ENCODE measurements around the gene LTF. TPM values are rescaled to one million over a fixed set of nuclear protein-coding genes. Genes with fewer than 3 reads are reported as not detected.

The LTF gene
- total RNA-seq = 0.22 TPM in 1 of 2 replicates, not detected in the other
- 0.12 TPM for total RNA-seq (2013)
- polyA plus RNA-seq = not detected in 2 replicates
- polyA minus RNA-seq = not detected in 2 replicates

- WGBS (ENCODE audit: insufficient coverage) = 21% methylated on average over 44 of the region's 44 CpGs
- POLR2A ChIA-PET = interaction anchor here (0.7 kb wide), 1 partner anchor 166 kb away, joined by 4 read pairs; no protein-coding TSS in a partner anchor
- H3K9me3 Mint-ChIP-seq (ENCODE audit: insufficient read depth) = no peaks in the 10 kb centered on the region
- H3K9ac ChIP-seq (ENCODE audit: low read length) = no peak within 1 kb of the TSS
- CTCF ChIA-PET = interaction anchor here (1.7 kb wide), 1 partner anchor 22 kb away, joined by 5 read pairs; no protein-coding TSS in a partner anchor
- H3K4me3 Mint-ChIP-seq = no peak within 1 kb of the TSS
- TF ChIP-seq CTCF (IDR thresholded peaks at IDR 0.05) (no peak), EZH2 (IDR thresholded peaks at IDR 0.05; ENCODE audit: borderline replicate concordance, insufficient read depth, low read depth, low read length, poor library complexity, severe bottlenecking) (no peak)
- H3K4me2 ChIP-seq (replicated peaks; ENCODE audit: low read depth, low read length, poor library complexity, severe bottlenecking) = no peak within 1 kb of the TSS
- intact Hi-C loops (cut with micrococcal nuclease) = no loop called here
- no peaks in the 10 kb centered on the region for H3K4me1 Mint-ChIP-seq
- DNase-seq (no peak), ATAC-seq (ENCODE audit: low read depth) (no peak)
- no peak within 1 kb of the TSS for H3K27ac ChIP-seq (ENCODE audit: low read length in 2 of 2)
- no peak within 1 kb of the TSS for H3K4me3 ChIP-seq (ENCODE audit: control extremely low read depth in 1 of 5, extremely low read depth in 1 of 5, insufficient read depth in 1 of 5, low read depth in 2 of 5, low read length in 4 of 5)
- no peak within 1 kb of the TSS for H2AFZ ChIP-seq (ENCODE audit: insufficient read depth, low read depth, low read length, poor library complexity, severe bottlenecking)
- no peaks in the 10 kb centered on the region for H4K20me1 ChIP-seq (ENCODE audit: control insufficient read depth, insufficient read depth, low read length, poor library complexity, severe bottlenecking)
- H3K27me3 ChIP-seq (replicated peaks in 1 of 4; ENCODE audit: control extremely low read depth in 1 of 4, control insufficient read depth in 3 of 4, insufficient read depth in 4 of 4, low read length in 3 of 4) = peaks cover 0 to 37% (median 7%) of the 10 kb centered on the region in 4 experiments
- no peaks in the 10 kb centered on the region for H3K36me3 ChIP-seq (replicated peaks in 1 of 2; ENCODE audit: control extremely low read depth in 1 of 2, control insufficient read depth in 1 of 2, extremely low read depth in 1 of 2, insufficient read depth in 2 of 2, low read length in 1 of 2)
- no peaks in the 10 kb centered on the region for H3K79me2 ChIP-seq (ENCODE audit: control insufficient read depth, insufficient read depth, low read length)
- no peak within 1 kb of the TSS for H3K27ac Mint-ChIP-seq
- peaks cover 52% of the 10 kb centered on the region for H3K27me3 Mint-ChIP-seq
- H3K9me3 ChIP-seq (ENCODE audit: control extremely low read depth in 1 of 3, control insufficient read depth in 2 of 3, insufficient read depth in 1 of 3, low read length in 2 of 3) = peaks cover 0 to 4% (median 3%) of the 10 kb centered on the region in 3 donors
- no peaks in the 10 kb centered on the region for H3K4me1 ChIP-seq (ENCODE audit: control insufficient read depth in 2 of 2, insufficient read depth in 2 of 2, low read length in 2 of 2)
Observed at GRCh38 chr3:46464326-46465195, at the start of gene LTF. Gene LTF (minus strand): TSS chr3:46464905. CDS start chr3:46464867, 38 bp downstream.
